Measurements from ENCODE around the gene DLX4.

DLX4 gene

DNA sequence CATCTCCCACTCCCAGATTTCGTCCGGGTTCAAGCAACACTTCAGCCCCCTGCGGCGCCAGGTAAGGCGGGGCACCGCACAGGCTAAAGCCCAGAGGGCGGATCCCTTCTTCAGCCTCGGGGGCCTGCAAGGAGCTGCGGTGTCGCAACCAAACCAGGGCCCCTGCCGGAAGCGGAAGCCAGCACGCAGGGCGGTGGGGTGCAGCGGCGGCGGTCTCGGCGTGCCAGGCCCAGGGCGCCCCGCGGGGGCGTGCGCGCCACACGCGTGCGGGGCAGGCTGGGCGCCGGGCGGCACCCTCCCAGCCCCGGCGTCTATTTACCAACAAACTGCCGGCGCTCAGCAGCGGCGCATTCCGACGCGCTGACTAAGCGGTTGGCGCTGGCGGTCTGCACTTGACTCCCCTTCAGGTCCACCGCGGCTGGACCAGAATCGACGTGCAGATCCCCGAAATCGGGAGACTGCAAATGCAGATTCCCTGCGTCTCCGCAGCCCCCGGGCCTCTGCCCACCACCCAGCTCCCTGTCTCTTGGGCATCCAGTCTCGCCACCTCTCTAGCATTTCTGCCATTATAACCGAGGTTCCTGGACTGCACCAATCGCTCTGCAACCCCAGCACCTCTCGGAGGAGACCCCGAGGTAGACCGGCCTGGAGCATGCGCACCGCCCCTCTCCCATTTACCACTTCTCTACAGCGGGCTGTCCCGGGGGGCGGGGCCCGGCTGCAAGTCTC is 421 bp upstream of the DLX4 start:
- peak; percentile 50 to 55 for DNase-seq

DNA sequence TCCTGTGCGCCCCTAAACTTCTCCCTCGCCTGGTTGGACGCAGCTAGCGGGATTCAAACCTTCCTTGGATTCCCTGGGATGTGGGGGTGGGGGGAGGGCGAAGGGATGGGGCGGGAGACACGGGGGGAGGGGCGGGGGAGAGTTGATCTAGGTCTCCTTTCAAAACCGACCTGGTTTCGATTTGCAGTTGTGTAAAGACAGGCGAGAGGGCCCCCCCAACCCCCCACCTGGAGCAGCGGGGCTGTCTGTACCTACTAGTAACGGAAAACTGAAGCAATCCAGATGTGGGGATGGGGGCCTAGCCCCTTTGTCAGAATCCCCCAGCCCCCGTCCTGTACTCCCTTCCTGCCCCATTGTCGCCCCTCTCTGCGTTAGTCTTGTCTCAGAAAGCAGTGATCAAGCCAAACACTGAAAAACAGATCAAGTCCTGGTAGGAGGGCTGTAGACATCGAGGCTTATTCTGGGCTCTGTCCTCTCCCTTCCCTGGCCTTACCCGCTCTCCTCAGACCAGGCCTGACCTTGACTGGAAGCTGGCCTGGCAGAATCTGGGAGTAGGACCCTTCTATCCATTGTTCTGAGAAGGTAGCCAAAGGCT is 902 bp downstream of the DLX4 start:
- DNase-seq: no peak

DNA sequence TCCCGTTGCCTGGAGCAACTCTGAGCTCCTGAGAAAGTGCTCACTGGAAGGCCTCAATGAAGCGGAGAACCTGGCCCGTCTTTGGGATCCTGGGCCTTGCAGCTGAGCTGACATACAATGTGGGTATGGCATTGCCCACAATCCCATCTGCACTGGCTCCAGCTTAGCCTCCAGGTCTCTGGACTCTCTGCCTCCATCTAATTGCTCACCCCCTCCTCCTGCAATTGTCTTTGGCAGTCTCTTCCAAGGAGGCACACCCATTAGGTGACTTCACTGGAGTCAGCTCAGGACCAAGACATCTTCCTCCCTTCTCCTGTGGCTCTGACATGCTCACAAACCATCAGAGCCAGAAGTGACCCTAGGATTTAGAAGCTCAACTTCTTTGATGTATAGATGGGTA is 1.5 kb downstream of the DLX4 start:
- no peak for DNase-seq

GRCh38 chr17:49971199-49971847 is 2.3 kb downstream of the DLX4 start:
- DNase-seq: no peak

- peak; percentile 25 to 56 for DNase-seq
Observed at GRCh38 chr17:49971848-49972485, 3.0 kb downstream of the DLX4 start.

GRCh38 chr17:49972486-49973270 is 3.7 kb downstream of the DLX4 start:
- peak in 1 of 2 donors; percentile 21 for DNase-seq

- DNase-seq: no peak
Observed at GRCh38 chr17:49973271-49973615, 4.3 kb downstream of the DLX4 start.

GRCh38 chr17:49975531-49975930 is 6.5 kb downstream of the DLX4 start:
- no peak for DNase-seq

DNA sequence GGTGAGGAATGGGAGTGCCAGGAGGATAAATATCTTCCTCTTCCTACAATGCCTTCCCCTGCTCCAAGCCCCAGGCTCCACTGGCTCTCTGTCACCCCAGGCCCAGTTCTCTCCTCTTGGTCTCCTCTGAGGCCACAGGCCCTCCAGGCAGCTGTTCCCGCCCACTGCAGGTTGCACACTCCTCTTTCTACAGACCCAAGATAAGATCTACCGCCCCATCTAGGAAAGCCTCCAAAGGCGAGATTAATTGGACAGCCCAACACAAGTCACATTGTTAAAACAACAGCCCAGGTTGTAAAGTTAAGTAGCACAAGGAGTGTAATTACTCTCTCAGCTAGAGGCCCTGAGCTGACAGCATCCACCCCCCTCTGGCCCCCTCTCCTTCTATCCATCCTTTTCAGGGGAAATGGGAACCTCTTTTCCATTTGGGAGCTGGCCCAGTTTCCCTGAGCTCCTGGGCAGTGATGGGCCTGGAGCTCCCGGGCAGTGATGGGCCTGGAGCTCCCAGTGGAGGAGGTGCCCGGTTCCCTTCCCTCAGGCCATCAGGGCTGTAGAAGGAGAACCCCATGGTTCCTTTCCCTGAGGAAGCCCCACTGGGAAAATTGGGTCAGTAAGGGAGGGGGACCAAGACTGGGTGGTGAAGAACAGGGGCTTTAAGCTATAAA is 7.3 kb downstream of the DLX4 start:
- peak in 1 of 2 donors; percentile 23 for DNase-seq

- DNase-seq: no peak
Observed at GRCh38 chr17:49976828-49977202, 7.8 kb downstream of the DLX4 start.

DNA sequence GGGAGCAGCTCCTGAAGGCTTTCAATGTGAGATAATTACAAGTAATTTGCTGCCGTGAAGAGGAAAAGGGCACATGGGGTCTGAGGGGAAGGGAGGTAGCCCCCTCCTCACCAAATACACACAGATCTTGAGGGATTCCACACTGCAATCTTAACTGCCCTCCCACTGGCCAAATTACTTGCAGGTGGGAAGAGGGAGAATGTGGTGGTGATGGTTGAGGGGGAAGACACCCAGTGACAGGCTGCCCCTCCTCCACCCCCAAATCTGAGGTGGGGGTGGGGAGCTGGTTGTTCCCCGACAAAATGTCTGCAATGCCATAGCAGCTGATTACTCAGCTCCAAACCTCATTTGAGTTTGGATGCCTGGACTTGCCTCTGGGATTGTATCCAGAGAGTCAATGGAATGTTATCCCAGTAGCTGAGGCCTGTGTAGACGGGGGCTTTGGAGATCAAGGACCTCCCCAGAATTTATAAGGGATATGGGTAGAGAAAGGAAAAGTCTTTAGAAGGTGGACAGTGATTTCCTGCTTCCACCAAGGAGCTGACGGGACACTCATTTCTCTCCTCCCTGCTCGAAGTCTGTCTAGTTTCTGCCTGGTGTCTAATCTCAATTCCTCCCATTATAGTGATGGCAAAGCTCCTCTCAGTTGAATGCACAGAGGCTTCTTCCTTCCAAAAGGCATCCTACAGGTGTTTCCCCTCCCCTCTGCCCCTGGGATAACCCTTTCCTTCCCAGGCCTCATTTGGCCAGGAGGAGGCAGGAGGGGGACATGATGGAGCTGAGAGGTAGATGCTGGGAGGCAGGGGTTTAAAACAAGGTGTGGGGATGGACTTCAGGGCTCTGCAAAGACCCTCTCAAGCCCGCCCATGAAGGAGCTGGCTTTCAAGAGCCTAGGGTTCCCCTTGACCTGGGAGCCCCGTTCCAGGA is 8.7 kb downstream of the DLX4 start:
- DNase-seq: no peak

GRCh38 chr17:49978501-49978900 is 9.5 kb downstream of the DLX4 start:
- DNase-seq: peak; percentile 93 to 96

GRCh38 chr17:49979748-49980479 is 10.9 kb downstream of the DLX4 start:
- peak in 1 of 2 donors; percentile 14 for DNase-seq

GRCh38 chr17:49980703-49981197 is 11.8 kb downstream of the DLX4 start:
- DNase-seq: no peak

- DNase-seq: no peak
Observed at GRCh38 chr17:49984283-49984682, 15.3 kb downstream of the DLX4 start.

GRCh38 chr17:49984776-49985175 is 15.8 kb downstream of the DLX4 start:
- DNase-seq: no peak

DNA sequence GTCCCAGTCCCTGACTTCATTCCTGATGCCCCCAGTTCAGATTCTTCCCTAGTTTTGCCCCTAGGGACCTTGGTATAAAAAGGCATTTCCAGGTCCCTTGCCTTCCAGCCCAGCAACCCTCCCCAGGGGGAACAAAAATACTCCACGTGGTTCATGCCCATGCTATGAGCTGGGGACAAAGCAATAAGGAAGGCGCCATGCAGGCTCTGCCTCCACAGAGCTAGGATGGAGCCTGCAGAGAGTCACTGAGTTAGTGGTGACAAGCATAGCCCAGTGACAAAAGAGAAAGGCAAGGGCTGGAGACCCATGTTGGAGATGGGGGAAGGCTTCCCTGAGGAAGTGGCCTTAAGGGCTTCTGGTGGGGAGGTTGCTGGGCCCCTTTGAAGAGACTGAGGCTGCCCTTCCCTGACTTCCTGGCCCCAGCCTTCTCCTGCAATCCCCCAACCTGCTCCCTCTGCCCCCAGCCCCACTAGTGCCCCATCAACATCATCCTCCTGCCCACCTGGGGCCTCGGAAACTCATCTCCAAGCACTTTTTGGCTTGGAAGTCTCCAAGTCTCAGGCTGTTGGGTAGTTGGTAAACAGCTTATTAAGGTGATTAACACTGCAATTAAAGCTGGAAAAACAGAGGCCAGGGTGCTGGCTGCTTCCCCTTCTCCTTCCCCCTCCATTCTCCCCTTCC is 16.5 kb downstream of the DLX4 start:
- DNase-seq: no peak

DNA sequence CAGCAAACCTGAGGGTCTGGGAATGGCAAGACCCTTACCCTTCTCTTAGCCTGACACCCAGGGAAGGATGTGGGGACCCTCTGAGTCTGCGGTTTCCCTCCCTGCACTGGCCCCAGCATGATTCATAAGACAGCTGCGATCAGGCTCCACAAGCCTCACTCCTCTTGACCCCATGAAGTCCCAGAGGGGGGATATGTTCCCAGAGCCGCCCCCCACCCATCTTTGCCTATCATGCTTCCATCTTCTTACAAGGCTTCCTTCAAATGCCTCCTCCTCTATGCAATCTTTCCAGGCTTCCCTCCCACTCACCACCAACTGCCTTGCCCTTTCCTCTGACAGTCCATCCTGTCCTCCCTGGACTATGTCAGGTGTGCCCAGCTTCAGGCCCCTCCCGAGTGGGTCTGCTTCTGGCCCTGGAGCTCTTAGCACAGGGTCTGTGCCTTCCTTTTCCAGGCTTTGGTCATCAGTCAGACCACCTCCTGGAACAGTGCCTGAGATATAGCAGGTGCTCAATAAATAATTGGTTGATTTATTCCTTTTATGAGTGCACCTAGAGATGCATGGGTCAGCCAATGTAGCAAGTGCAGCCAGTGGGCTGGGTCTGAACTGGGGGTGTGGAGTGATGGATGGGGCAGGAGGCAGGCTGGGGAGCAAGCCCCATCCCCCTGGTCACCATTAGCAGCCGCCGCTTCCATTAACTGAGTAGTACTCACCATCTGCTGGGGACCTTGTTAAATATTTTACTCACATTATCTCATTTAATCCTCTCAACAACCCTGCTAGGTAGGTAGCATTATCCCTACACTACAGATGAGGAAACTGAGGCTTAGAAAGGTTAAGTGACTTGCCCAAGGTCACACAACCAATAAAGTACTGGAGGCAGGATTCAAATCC is 17.7 kb downstream of the DLX4 start:
- DNase-seq: no peak

- no peak for DNase-seq
Observed at GRCh38 chr17:49987290-49987585, 18.2 kb downstream of the DLX4 start.

Data from inflammatory macrophage (primary cell).